ENCODE results near the gene CLEC4A. TPM values are rescaled to one million over a fixed set of nuclear protein-coding genes. Genes with fewer than 3 reads are reported as not detected.
"Not testable (repeated sequence)": the region's sequence is repeated elsewhere in the genome, so short reads cannot be mapped to it uniquely, and the experiment has no call there.

CLEC4A gene
- polyA plus RNA-seq, 1 donor from 2014 or later: 4.1 TPM

DNA sequence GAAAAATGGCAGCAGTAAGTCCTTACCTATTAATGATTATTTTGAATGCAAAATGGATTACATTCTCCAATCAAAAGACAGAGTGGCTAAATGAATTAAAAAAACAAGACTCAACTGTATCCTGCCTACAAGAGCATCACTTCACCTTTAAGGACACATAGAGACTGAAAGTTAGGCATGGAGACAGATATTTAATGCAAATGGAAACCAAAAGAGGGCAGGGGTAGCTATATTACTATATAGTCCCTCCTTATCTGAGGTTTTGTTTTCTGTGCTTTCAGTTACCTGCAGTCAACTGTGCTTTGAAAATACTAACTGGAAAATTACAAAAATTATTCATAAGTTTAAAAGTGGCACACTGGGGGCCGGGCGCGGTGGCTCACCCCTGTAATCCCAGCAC lies 24.2 kb upstream of the CLEC4A start:
- Histone ChIP-seq H3K9ac (ENCODE audit: low read length) (no peak overlapping the region), H3K27me3 (ENCODE audit: insufficient read depth, low read depth, low read length) (no peaks in the 10 kb centered on the region), H3K4me3 (ENCODE audit: low read length) (no peak overlapping the region)

DNA sequence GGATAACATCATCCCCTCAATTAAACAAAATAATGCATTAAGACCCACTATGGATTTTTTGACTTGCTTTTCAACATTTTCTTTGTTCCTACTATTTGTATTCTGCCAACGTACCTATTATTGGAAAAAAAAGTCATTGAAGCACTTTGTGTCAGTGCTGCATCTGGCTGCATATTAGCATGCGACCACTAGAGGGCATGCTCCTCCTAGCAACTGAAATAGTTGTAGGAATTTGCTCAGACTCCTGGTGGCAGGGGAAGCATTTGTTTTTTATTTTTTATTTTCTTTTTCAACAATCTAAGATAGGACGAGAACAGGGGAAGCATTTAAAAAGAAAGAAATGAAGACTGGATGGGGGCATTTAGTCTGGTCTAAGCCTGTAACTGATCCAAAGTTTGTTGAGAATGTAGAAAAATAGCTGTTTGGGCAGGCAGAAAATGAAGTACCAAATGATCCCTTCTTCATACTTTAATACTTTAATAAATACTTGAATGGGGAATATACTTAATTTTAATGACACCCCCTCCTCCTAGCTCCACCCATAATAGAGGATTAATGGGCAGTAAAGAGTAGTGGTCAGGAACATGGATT lies 14.5 kb upstream of the CLEC4A start:
- Histone ChIP-seq H3K4me3 (ENCODE audit: low read length) (no peak overlapping the region), H3K36me3 (ENCODE audit: insufficient read depth, low read length) (no peaks in the 10 kb centered on the region), H3K9ac (ENCODE audit: low read length) (no peak overlapping the region), H3K27me3 (ENCODE audit: insufficient read depth, low read depth, low read length) (no peaks in the 10 kb centered on the region), H3K27ac (ENCODE audit: low read length) (no peak overlapping the region), H3K9me2 (ENCODE audit: insufficient read depth, low read length) (no peaks in the 10 kb centered on the region), H3K9me3 (ENCODE audit: low read length) (no peaks in the 10 kb centered on the region), H3K79me2 (replicated peaks; ENCODE audit: insufficient read depth, low read length) (no peaks in the 10 kb centered on the region), H3K4me2 (ENCODE audit: low read length) (no peak overlapping the region), H3F3A (ENCODE audit: insufficient read depth, low read length, poor library complexity, severe bottlenecking) (no peaks in the 10 kb centered on the region), H2AFZ (ENCODE audit: low read depth, low read length) (no peak overlapping the region), H4K20me1 (ENCODE audit: insufficient read depth) (no peaks in the 10 kb centered on the region)
- TF ChIP-seq SMC3 (conservative IDR thresholded peaks at IDR 0.05; ENCODE audit: poor library complexity) (peak; percentile 96), MXI1 (conservative IDR thresholded peaks at IDR 0.05; ENCODE audit: poor library complexity, severe bottlenecking) (no peak), RAD21 (conservative IDR thresholded peaks at IDR 0.05) (peak; percentile 97), EP300 (conservative IDR thresholded peaks at IDR 0.05; ENCODE audit: poor library complexity, severe bottlenecking) (no peak)
- TF ChIP-seq, protein P1, sequence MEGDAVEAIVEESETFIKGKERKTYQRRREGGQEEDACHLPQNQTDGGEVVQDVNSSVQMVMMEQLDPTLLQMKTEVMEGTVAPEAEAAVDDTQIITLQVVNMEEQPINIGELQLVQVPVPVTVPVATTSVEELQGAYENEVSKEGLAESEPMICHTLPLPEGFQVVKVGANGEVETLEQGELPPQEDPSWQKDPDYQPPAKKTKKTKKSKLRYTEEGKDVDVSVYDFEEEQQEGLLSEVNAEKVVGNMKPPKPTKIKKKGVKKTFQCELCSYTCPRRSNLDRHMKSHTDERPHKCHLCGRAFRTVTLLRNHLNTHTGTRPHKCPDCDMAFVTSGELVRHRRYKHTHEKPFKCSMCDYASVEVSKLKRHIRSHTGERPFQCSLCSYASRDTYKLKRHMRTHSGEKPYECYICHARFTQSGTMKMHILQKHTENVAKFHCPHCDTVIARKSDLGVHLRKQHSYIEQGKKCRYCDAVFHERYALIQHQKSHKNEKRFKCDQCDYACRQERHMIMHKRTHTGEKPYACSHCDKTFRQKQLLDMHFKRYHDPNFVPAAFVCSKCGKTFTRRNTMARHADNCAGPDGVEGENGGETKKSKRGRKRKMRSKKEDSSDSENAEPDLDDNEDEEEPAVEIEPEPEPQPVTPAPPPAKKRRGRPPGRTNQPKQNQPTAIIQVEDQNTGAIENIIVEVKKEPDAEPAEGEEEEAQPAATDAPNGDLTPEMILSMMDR (IDR thresholded peaks at IDR 0.05; ENCODE audit: poor library complexity, severe bottlenecking): peak; percentile 98

More for the DNA sequence above, 24.2 kb upstream of the CLEC4A start:
- TF ChIP-seq RAD21 (conservative IDR thresholded peaks at IDR 0.05): no peak
- Histone ChIP-seq H2AFZ (ENCODE audit: low read depth, low read length) (no peak overlapping the region), H4K20me1 (ENCODE audit: insufficient read depth) (no peaks in the 10 kb centered on the region), H3K36me3 (ENCODE audit: insufficient read depth, low read length) (peaks cover under 1% of the 10 kb centered on the region), H3K79me2 (replicated peaks; ENCODE audit: insufficient read depth, low read length) (no peaks in the 10 kb centered on the region), H3K27ac (ENCODE audit: low read length) (no peak overlapping the region), H3K4me2 (ENCODE audit: low read length) (no peak overlapping the region), H3F3A (ENCODE audit: insufficient read depth, low read length, poor library complexity, severe bottlenecking) (no peaks in the 10 kb centered on the region), H3K9me2 (ENCODE audit: insufficient read depth, low read length) (no peaks in the 10 kb centered on the region), H3K9me3 (ENCODE audit: low read length) (no peaks in the 10 kb centered on the region)

DNA sequence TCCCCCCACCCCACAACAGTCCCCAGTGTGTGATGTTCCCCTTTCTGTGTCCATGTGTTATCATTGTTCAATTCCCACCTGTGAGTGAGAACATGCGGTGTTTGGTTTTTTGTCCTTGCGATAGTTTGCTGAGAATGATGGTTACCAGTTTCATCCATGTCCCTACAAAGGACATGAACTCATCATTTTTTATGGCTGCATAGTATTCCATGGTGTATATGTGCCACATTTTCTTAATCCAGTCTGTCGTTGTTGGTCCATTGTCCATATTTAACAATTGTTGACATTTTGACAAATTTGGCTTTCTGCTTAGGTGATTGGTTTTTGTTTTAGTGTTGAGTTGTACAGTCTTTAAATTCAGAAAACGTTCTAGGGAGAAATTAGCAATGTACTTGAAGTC lies 10.3 kb upstream of the CLEC4A start:
- H3K4me2 ChIP-seq (ENCODE audit: low read length); H3K9me3 ChIP-seq (ENCODE audit: low read length): not testable (repeated sequence)

DNA sequence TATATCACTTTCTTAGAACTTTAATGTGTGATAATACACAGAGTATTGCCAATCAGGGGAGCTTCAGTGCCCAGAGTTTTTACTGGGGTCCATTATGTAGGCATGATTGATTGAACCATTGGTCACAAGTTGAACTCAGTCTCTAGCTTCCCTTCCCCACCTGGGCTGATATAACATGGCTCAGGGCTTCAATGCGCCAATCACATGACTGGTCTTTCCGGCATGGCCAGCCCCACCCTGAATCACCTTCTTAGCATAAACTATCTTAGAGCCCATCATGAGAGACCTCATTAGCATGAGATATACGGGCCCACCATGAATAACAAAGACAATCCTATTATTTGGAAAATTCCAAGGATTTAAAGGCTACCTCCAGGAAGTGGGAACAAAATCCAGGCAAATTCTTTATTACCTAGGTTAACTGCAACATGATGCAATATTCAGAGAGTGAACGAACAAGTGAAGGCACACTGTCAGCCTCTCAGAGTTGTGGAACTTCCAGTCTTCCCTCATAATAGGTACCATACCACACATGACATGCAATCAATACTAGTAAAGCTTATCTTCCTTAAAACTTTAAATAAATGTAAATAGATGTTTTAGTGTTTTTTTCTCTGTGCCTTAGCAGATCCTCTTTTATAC lies 3.2 kb upstream of the CLEC4A start:
- no peak overlapping the region for H2AFZ ChIP-seq (ENCODE audit: low read depth, low read length)
- TF ChIP-seq RAD21 (conservative IDR thresholded peaks at IDR 0.05): no peak
- TF ChIP-seq, protein P1 (IDR thresholded peaks at IDR 0.05; ENCODE audit: poor library complexity, severe bottlenecking): no peak
- H3K9me3 ChIP-seq (ENCODE audit: low read length): no peaks in the 10 kb centered on the region

More for the DNA sequence above, 10.3 kb upstream of the CLEC4A start:
- not testable (repeated sequence) for H4K20me1 ChIP-seq (ENCODE audit: insufficient read depth); H3K27ac ChIP-seq (ENCODE audit: low read length); H3K27me3 ChIP-seq (ENCODE audit: insufficient read depth, low read depth, low read length); H3K79me2 ChIP-seq (replicated peaks; ENCODE audit: insufficient read depth, low read length); H3K9ac ChIP-seq (ENCODE audit: low read length); H2AFZ ChIP-seq (ENCODE audit: low read depth, low read length); H3F3A ChIP-seq (ENCODE audit: insufficient read depth, low read length, poor library complexity, severe bottlenecking); H3K4me3 ChIP-seq (ENCODE audit: low read length); H3K9me2 ChIP-seq (ENCODE audit: insufficient read depth, low read length); H3K36me3 ChIP-seq (ENCODE audit: insufficient read depth, low read length)

More for the DNA sequence above, 3.2 kb upstream of the CLEC4A start:
- Histone ChIP-seq H3K27me3 (ENCODE audit: insufficient read depth, low read depth, low read length) (no peaks in the 10 kb centered on the region), H3K27ac (ENCODE audit: low read length) (no peak overlapping the region), H3K79me2 (replicated peaks; ENCODE audit: insufficient read depth, low read length) (no peaks in the 10 kb centered on the region), H3K4me3 (ENCODE audit: low read length) (no peak overlapping the region), H3K4me2 (ENCODE audit: low read length) (no peak overlapping the region), H3F3A (ENCODE audit: insufficient read depth, low read length, poor library complexity, severe bottlenecking) (no peaks in the 10 kb centered on the region), H3K36me3 (ENCODE audit: insufficient read depth, low read length) (no peaks in the 10 kb centered on the region), H3K9ac (ENCODE audit: low read length) (no peak overlapping the region), H3K9me2 (ENCODE audit: insufficient read depth, low read length) (no peaks in the 10 kb centered on the region), H4K20me1 (ENCODE audit: insufficient read depth) (no peaks in the 10 kb centered on the region)
